ENCODE measurements around the gene MAPRE3. TPM values are rescaled to one million over a fixed set of nuclear protein-coding genes. Genes with fewer than 3 reads are reported as not detected.
A peak's percentile ranks its signal among the peaks of the same experiment; 100 is the strongest.

The MAPRE3 gene
- total and polyA plus RNA-seq, 9 of the 15 experiments (the other 6 are each of a cell fraction or from before 2014, with no cell fraction given) = 0.70 to 43.2 (median 12.6) TPM

DNA sequence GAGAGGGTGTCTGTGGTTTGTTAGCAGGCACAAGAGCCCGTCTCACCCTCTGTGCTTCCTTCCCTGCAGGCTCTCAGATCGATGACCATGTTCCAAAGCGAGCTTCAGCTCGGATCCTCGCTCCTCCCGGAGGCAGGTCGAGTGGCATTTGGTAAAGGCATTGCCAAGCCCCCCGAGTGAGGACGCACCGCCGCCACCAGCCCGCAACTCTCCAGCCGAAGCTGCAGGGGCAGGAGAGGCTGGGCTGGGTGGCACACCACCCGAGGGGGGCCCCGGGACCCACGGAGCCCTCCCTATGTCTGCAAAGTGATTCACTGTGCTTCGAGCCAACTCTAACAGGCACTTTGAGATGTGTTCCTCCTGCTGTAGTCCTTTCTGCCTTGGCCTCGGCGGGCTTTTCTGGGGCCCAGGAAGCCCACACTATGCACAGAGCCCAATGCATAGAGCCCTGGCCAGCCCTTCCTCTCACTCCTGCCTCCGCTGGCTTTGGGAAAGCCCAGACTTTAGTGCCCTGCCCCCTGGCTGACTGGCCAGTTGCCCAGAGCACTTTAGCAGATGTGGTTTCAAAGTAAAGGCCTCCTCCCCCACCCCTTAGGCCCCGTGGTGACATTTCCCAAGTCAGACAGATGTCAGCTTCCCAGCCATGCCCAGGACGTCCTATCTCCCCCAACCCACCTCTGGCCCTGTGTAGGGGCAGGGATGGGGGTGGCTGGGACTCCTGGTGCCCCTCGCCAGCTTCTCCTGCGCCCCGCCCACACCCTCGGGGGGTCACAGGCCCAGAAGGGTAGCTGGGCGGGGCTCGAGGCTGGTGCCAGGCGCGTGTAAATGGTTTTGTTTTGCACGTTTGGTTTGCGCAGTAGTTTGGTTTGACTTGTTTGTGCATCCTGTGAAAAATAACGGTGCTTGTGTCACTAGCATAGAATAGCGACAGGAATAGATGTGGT, 23.3 kb upstream of the MAPRE3 start:
- H2AFZ ChIP-seq (ENCODE audit: low read depth, low read length) = no peak overlapping the region
- H3K79me2 ChIP-seq (ENCODE audit: control insufficient read depth, insufficient read depth, low read length) = no peaks in the 10 kb centered on the region
- no peak overlapping the region for H3K4me3 ChIP-seq
- H3K27me3 ChIP-seq (ENCODE audit: control insufficient read depth in 2 of 2, insufficient read depth in 2 of 2, low read length in 2 of 2) = peaks cover 26 to 57% of the 10 kb centered on the region in 2 experiments; a peak in 4 of 5 replicates
- intact Hi-C loops (cut with micrococcal nuclease) = no loop called here
- TF ChIP-seq VEZF1 (CRISPR knock-in tag; IDR thresholded peaks at IDR 0.05) = peak; percentile 80; the same call in 1 of the 2 replicates
- TF ChIP-seq NFIC (IDR thresholded peaks at IDR 0.05) = peak; percentile 75
- TF ChIP-seq MYNN (IDR thresholded peaks at IDR 0.05) = peak; percentile 98
- no peak for TF ChIP-seq MYNN (CRISPR knock-in tag; IDR thresholded peaks at IDR 0.05)
- TF ChIP-seq ZNF717 (CRISPR knock-in tag; IDR thresholded peaks at IDR 0.05) = no peak
- TF ChIP-seq MEIS2 (IDR thresholded peaks at IDR 0.05; ENCODE audit: partially characterized antibody) = peak; percentile 13
- in situ Hi-C loops (cut with MboI) = loop anchor here (10.0 kb wide), 1 partner anchor 102 kb away; the partner anchor contains the start of gene DPYSL5
- H3K9me1 ChIP-seq (ENCODE audit: control insufficient read depth, insufficient read depth, low read length) = no peaks in the 10 kb centered on the region
- no peak overlapping the region for H3K4me2 ChIP-seq (ENCODE audit: insufficient read depth, low read length)
- 12% methylated on average over 30 of the region's 34 CpGs for WGBS (ENCODE audit: insufficient coverage, low coverage, missing lambda C conversion rate)
- ChIA-PET POLR2A (interaction anchor here (0.6 to 0.7 kb wide), 2 partner anchors 8 to 136 kb away, joined by 4 read pairs; no protein-coding TSS in a partner anchor), CTCF (ENCODE audit: low intra/inter-chr PET ratio) (no interaction called here)
- H3K4me1 ChIP-seq (replicated peaks in 1 of 2; ENCODE audit: control insufficient read depth in 2 of 2, insufficient read depth in 2 of 2, low read length in 2 of 2) = peaks cover 0 to 25% of the 10 kb centered on the region in 2 experiments; a peak in 4 of 5 replicates
- peak in 2 of 4 experiments; percentile 33 to 36 for DNase-seq (ENCODE audit: extremely low read depth in 1 of 4, low spot score in 3 of 4)
- peak; percentile 40 for FAIRE-seq
- H3K36me3 ChIP-seq (ENCODE audit: control insufficient read depth, insufficient read depth, low read length) = no peaks in the 10 kb centered on the region
- H3K27ac ChIP-seq (ENCODE audit: extremely low read depth, low read depth, low read length) = no peak overlapping the region
- no peaks in the 10 kb centered on the region; the same call in 1 of the 2 replicates for H4K20me1 ChIP-seq (replicated peaks; ENCODE audit: control insufficient read depth, insufficient read depth, low read length)
- no peaks in the 10 kb centered on the region for H3K9me3 ChIP-seq (replicated peaks; ENCODE audit: control insufficient read depth, insufficient read depth, low read depth, low read length)
- ATAC-seq = peak; percentile 36
- peak overlapping the region in 1 of 2 experiments; percentile 61; a peak in 1 of 4 replicates for H3K9ac ChIP-seq (ENCODE audit: insufficient read depth in 1 of 2, low read depth in 2 of 2, low read length in 2 of 2)
- no TSS peak for BruUV-seq (replicated peaks)

All from K562 (cell line).